Measurements from ENCODE around the gene STRADB.
"Not testable (repeated sequence)": the region's sequence is repeated elsewhere in the genome, so short reads cannot be mapped to it uniquely, and the experiment has no call there.

STRADB gene

GRCh38 chr2:201470821-201471731 is 19.5 kb downstream of the STRADB start:
- no peak for DNase-seq

- no peak for DNase-seq
Observed at GRCh38 chr2:201471732-201472393, 20.3 kb downstream of the STRADB start.

GRCh38 chr2:201472411-201472810 is 20.9 kb downstream of the STRADB start:
- no peak for DNase-seq

- no peak for DNase-seq
Observed at GRCh38 chr2:201482543-201482942, 31.0 kb downstream of the STRADB start.

- DNase-seq, result no peak
Observed at GRCh38 chr2:201483342-201483741, 31.8 kb downstream of the STRADB start.

GRCh38 chr2:201483758-201484157 is 32.2 kb downstream of the STRADB start:
- DNase-seq, result not testable (repeated sequence)

GRCh38 chr2:201484805-201485204 is 33.3 kb downstream of the STRADB start:
- DNase-seq, result no peak

- no peak for DNase-seq
Observed at GRCh38 chr2:201490291-201490690, 38.8 kb downstream of the STRADB start.

GRCh38 chr2:201496785-201497184 is 45.2 kb downstream of the STRADB start:
- DNase-seq, result no peak

- DNase-seq, result no peak
Observed at GRCh38 chr2:201500534-201500933, 49.0 kb downstream of the STRADB start.

- DNase-seq, result no peak
Observed at GRCh38 chr2:201502713-201503112, 51.2 kb downstream of the STRADB start.

- no peak for DNase-seq
Observed at GRCh38 chr2:201507725-201508124, 56.2 kb downstream of the STRADB start.

GRCh38 chr2:201513271-201513670 is 61.7 kb downstream of the STRADB start:
- no peak for DNase-seq

GRCh38 chr2:201515573-201516246 is 64.2 kb downstream of the STRADB start:
- DNase-seq, result no peak

GRCh38 chr2:201517094-201517493 is 65.6 kb downstream of the STRADB start:
- DNase-seq, result no peak

- DNase-seq, result no peak
Observed at GRCh38 chr2:201520201-201520600, 68.7 kb downstream of the STRADB start.

GRCh38 chr2:201522965-201523364 is 71.4 kb downstream of the STRADB start:
- DNase-seq, result no peak

- DNase-seq, result no peak
Observed at GRCh38 chr2:201523506-201523905, 72.0 kb downstream of the STRADB start.

Measured in CD4-positive, alpha-beta T cell treated with Interleukin-17A for 4 hours (primary cell).